Left lung (tissue), 10 donors: ENCODE data around the gene SRRD. TPM values are rescaled to one million over a fixed set of nuclear protein-coding genes. Genes with fewer than 3 reads are reported as not detected.
"Not testable (repeated sequence)": the region's sequence is repeated elsewhere in the genome, so short reads cannot be mapped to it uniquely, and the experiment has no call there.

ENCODE experiments used
- ATAC-seq: fragments of 200-7000 bp; cut with Tn5 transposase; one replicate; pipeline ENCODE4 v1.9.1; 2020; ENCODE audit warnings: moderate library complexity
- DNase-seq, 4 donors: peaks; one replicate each; pipeline ENCODE4 v3.0.0-alpha.2; 2013 to 2020
- H3K27ac ChIP-seq, 2 donors: fragments of 200-600 bp; sonication (generic) in 1 of 2; one replicate each; pipeline versions ENCODE4 v1.5.0 to v1.8.0; 2020 to 2021
- H3K27me3 ChIP-seq, 2 donors: fragments of 200-600 bp; sonication (generic) in 1 of 2; one replicate each; pipeline versions ENCODE4 v1.5.0 to v1.8.0; 2020 to 2021
- H3K36me3 ChIP-seq, 2 donors: fragments of 200-600 bp; sonication (generic) in 1 of 2; one replicate each; pipeline versions ENCODE4 v1.5.0 to v1.8.0; 2020 to 2021
- H3K4me1 ChIP-seq, 2 donors: fragments of 200-600 bp; one replicate each; pipeline ENCODE4 v1.8.0; 2021
- H3K4me3 ChIP-seq, 2 donors: fragments of 200-600 bp; sonication (generic) in 1 of 2; one replicate each; pipeline versions ENCODE4 v1.5.0 to v1.8.0; 2020 to 2021; ENCODE audit warnings: mild to moderate bottlenecking in 1 of 2
- H3K9me3 ChIP-seq, 2 donors: fragments of 200-600 bp; sonication (generic) in 1 of 2; one replicate each; pipeline versions ENCODE4 v1.5.0 to v1.8.0; 2020 to 2021
- intact Hi-C, 2 donors: fragments of 100-400 bp; cut with DNase I; formaldehyde crosslinking; loops; one replicate each; pipeline versions ENCODE4 v1.11.2 to v1.14.2; 2022
- polyA plus RNA-seq, 6 donors: library from polyadenylated mRNA; unstranded; fragments of 120-200 nt; gene quantifications; one replicate each; pipeline ENCODE4 v1.2.1, GENCODE V29; 2013; ENCODE audit not compliant: insufficient read length in 6 of 6
- total RNA-seq, 2 donors: library from RNA; stranded (reverse); fragmentation: NEBNext Ultra II Directional; extraction: Animal tissue kit (Norgen Biotek cat#: 25700); gene quantifications; one replicate each; pipeline ENCODE4 v1.2.1, GENCODE V29; 2021
- TF ChIP-seq, protein P1 (sequence below), 2 donors: fragments of 200-600 bp; sonication (generic) in 1 of 2; IDR thresholded peaks; one replicate each; pipeline versions ENCODE4 v1.5.0 to v1.8.0; 2021; ENCODE audit warnings: antibody characterized with exemption in 2 of 2
- donor health status: DM: no; HTN: yes; CAD: no.
- donor health status: DM: no; HTN: no; CAD: no.

The SRRD gene
- total and polyA plus RNA-seq, 8 donors = 18.5 to 33.1 (median 29.4) TPM

DNA sequence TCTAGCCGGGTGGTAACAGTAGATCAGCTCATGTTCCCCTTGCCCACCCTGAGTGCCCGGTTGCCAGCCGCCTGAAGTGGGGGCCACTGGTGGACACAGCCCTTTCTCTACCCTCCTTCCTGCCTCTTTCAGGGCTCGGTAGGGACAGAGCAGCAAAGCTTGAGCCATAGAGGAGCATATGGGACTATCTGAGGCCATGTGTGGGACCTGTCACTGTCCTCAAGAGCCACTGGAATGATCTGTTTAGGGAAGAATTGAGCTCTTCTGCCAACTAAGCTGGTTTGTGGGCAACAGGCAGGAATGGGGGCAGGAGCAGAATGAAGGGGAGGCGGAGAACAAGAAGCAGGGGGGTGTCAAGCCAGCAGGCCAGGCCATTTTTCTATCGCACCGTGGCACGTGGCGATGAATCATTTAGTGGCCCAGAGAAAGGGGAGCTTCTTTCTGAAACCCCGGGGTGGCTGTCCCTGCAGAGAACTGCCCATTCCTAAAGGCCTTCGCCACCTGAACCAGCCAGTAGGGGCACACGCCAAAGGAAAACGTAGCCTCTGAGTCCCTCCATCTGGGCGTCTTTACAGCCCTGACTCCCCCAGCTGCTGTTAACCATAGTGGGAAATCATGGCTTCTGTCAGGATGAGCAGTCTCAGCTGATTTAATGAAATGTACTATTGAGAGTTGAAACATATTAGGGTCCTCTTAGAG, 45.8 kb upstream of the SRRD start:
- Histone ChIP-seq H3K27me3 (no peaks in the 10 kb centered on the region), H3K9me3 (no peaks in the 10 kb centered on the region), H3K36me3 (peaks cover 0 to 9% of the 10 kb centered on the region in 2 donors), H3K4me1 (peaks cover 0 to 5% of the 10 kb centered on the region in 2 donors), H3K27ac (no peak overlapping the region), H3K4me3 (no peak overlapping the region)
- no peak for ATAC-seq
- TF ChIP-seq, protein P1, sequence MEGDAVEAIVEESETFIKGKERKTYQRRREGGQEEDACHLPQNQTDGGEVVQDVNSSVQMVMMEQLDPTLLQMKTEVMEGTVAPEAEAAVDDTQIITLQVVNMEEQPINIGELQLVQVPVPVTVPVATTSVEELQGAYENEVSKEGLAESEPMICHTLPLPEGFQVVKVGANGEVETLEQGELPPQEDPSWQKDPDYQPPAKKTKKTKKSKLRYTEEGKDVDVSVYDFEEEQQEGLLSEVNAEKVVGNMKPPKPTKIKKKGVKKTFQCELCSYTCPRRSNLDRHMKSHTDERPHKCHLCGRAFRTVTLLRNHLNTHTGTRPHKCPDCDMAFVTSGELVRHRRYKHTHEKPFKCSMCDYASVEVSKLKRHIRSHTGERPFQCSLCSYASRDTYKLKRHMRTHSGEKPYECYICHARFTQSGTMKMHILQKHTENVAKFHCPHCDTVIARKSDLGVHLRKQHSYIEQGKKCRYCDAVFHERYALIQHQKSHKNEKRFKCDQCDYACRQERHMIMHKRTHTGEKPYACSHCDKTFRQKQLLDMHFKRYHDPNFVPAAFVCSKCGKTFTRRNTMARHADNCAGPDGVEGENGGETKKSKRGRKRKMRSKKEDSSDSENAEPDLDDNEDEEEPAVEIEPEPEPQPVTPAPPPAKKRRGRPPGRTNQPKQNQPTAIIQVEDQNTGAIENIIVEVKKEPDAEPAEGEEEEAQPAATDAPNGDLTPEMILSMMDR (IDR thresholded peaks at IDR 0.05) = no peak
- intact Hi-C loops = no loop called here
- DNase-seq = no peak

DNA sequence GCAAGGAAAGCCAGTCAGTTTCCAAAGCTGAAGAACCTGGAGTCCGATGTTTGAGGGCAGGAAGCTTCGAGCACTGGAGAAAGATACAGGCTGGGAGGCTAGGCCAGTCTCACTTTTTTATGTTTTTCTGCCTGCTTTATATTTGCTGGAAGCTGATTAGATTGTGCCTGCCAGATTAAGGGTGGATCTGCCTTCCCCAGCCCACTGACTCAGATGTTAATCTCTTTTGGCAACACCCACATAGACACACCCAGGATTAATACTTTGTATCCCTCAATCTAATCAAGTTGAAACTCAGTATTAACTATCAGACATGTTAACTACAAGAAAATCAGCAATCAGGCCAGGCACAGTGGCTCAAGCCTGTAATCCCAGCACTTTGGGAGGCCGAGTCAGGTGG, 44.9 kb upstream of the SRRD start:
- H3K4me3 ChIP-seq, H3K36me3 ChIP-seq, ATAC-seq, H3K27me3 ChIP-seq, intact Hi-C loops, H3K27ac ChIP-seq, H3K4me1 ChIP-seq, H3K9me3 ChIP-seq, DNase-seq: not testable (repeated sequence)

DNA sequence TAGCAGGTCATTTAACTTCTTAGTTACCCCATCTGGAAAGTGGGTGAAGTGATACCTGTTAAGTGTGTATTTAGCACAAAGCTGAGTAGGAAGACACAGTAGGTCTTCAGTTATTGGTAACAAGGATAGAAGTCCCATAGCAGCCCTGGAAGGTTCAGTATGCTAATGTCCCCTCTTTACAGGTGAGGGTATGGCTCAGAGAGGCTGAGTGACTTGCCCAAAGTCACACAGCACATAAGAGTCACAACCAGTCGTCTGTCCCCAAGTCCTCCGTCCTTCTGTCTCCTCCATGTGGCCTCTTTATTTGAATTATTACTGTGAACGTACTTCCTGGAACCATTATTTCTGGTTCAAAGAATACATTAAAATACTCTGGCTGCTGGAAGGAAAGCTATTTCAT, 44.1 kb upstream of the SRRD start:
- Histone ChIP-seq H3K4me1 (peaks cover 0 to 5% of the 10 kb centered on the region in 2 donors), H3K27ac (no peak overlapping the region), H3K9me3 (no peaks in the 10 kb centered on the region), H3K27me3 (no peaks in the 10 kb centered on the region), H3K4me3 (no peak overlapping the region), H3K36me3 (no peaks in the 10 kb centered on the region)
- ATAC-seq = no peak
- no peak for DNase-seq
- TF ChIP-seq, protein P1 (IDR thresholded peaks at IDR 0.05) = no peak
- intact Hi-C loops = no loop called here

- Histone ChIP-seq H3K4me1 (no peaks in the 10 kb centered on the region), H3K4me3 (no peak overlapping the region), H3K36me3 (no peaks in the 10 kb centered on the region), H3K27ac (no peak overlapping the region), H3K9me3 (no peaks in the 10 kb centered on the region), H3K27me3 (no peaks in the 10 kb centered on the region)
- TF ChIP-seq, protein P1 (IDR thresholded peaks at IDR 0.05) = no peak
- ATAC-seq (no peak), DNase-seq (no peak)
- intact Hi-C loops = no loop called here
Measured at GRCh38 chr22:26442086-26442756, 41.5 kb upstream of the SRRD start.

DNA sequence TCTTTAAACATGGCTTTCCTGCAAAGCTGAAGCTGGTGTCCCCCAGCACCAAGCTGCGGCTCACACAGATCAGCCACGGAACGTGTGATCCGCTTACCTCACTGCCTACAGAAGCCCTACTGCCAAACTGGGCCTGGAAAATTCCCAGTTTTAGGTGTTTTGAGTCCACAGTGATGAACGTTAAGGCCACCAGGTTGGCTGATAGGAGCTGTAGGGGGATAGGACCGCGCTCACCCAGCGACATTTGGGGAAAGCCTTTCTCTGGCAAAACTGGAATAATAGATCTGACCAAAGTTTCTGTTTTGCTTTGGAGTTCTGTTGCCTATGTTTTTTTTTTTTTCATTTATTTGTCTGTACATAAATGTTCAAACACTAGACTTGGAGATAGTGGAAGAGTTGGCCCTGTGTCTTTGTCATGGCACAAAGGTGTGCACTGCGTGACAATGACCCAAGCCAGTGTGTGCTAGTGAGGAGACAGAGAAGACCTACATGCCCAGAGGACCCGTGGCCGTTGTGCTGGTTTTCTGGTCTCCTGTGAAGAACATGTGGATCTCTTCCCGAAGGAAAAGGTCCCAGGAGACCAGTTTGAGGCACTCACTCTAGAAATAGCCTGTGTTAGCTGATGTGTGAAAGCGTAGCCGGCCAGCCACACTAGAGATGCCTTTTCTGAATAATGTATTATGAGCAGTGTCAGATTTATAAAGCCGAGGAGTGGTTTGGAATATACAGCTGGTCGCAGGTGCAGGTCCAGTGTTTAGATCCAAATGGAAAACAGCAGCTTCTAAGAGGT, 39.6 kb upstream of the SRRD start:
- intact Hi-C loops = no loop called here
- H3K9me3 ChIP-seq = no peaks in the 10 kb centered on the region
- DNase-seq = no peak

More for the DNA sequence above, 39.6 kb upstream of the SRRD start:
- H3K27ac ChIP-seq = no peak overlapping the region
- H3K36me3 ChIP-seq = no peaks in the 10 kb centered on the region
- no peaks in the 10 kb centered on the region for H3K27me3 ChIP-seq
- no peak overlapping the region for H3K4me3 ChIP-seq
- no peaks in the 10 kb centered on the region for H3K4me1 ChIP-seq
- no peak for ATAC-seq
- TF ChIP-seq, protein P1 (IDR thresholded peaks at IDR 0.05) = no peak
